ENCODE data around the gene HAUS7.

HAUS7 gene

GRCh38 chrX:153512501-153512893 lies 42.1 kb upstream of the HAUS7 start:
- H3F3A ChIP-seq (ENCODE audit: low read depth): no peaks in the 10 kb centered on the region
- no peaks in the 10 kb centered on the region for H3K27me3 ChIP-seq (ENCODE audit: insufficient read depth, low read length, poor library complexity, severe bottlenecking)

DNA sequence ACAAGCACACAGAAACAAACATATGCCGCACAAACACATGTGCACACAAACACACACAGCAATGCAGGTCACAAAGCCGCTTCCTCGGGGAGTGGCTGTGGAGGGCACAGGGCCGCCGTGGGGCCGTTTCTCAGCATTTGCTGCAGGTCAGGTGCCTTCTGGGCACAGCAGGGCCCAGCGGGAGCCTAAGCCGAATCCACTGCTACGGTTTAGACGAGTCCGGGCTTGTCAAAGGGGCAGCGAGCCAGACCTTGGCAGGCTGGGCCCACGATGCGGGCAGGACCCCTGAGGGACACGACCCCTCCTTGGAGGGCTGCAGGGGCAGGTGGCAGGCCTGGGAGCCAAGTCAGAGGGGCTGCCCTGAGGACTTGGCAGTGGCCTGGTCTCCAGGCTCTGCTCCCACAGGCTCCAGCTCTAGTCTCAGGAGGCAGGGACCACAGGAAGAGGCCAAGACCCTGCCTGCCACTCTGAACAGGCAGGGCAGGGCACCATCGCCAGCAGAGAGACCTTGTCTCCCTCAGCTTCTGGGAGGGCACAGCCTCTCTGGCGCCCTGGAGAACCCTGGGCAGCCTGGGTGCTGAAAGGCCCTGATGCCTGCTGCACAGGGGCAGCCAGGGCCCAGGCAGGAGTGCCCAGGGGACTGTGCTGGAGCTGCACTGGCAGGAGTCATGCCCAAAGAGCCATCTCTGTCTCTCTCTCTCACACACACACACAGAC lies 41.6 kb upstream of the HAUS7 start:
- Histone ChIP-seq H3F3A (ENCODE audit: low read depth) (no peaks in the 10 kb centered on the region), H3K36me3 (ENCODE audit: insufficient read depth, low read length) (no peaks in the 10 kb centered on the region), H3K4me1 (ENCODE audit: insufficient read depth, low read length, poor library complexity, severe bottlenecking) (no peaks in the 10 kb centered on the region), H3K27me3 (ENCODE audit: insufficient read depth, low read length, poor library complexity, severe bottlenecking) (no peaks in the 10 kb centered on the region), H3K4me3 (ENCODE audit: low read length, poor library complexity, severe bottlenecking) (no peak overlapping the region), H3K79me2 (ENCODE audit: insufficient read depth, low read length) (no peaks in the 10 kb centered on the region), H3K9me2 (replicated peaks; ENCODE audit: low read depth, low read length) (no peaks in the 10 kb centered on the region), H3K9me3 (ENCODE audit: insufficient read depth, low read depth, low read length) (no peaks in the 10 kb centered on the region), H2AFZ (ENCODE audit: low read length) (no peak overlapping the region), H3K4me2 (ENCODE audit: low read depth, low read length, poor library complexity, severe bottlenecking) (no peak overlapping the region), H4K20me1 (ENCODE audit: insufficient read depth, low read length, poor library complexity, severe bottlenecking) (no peaks in the 10 kb centered on the region), H3K9ac (ENCODE audit: low read depth, low read length, poor library complexity, severe bottlenecking) (no peak overlapping the region)
- TF ChIP-seq EZH2phosphoT487 (IDR thresholded peaks at IDR 0.05; ENCODE audit: borderline replicate concordance) (no peak), CTCF (conservative IDR thresholded peaks at IDR 0.05; ENCODE audit: low read length) (no peak)

More at GRCh38 chrX:153512501-153512893, 42.1 kb upstream of the HAUS7 start:
- no peak for TF ChIP-seq CTCF (conservative IDR thresholded peaks at IDR 0.05; ENCODE audit: low read length)
- TF ChIP-seq EZH2phosphoT487 (IDR thresholded peaks at IDR 0.05; ENCODE audit: borderline replicate concordance): no peak
- no peak overlapping the region for H2AFZ ChIP-seq (ENCODE audit: low read length)
- H3K4me3 ChIP-seq (ENCODE audit: low read length, poor library complexity, severe bottlenecking): no peak overlapping the region
- no peaks in the 10 kb centered on the region for H3K9me2 ChIP-seq (replicated peaks; ENCODE audit: low read depth, low read length)
- H4K20me1 ChIP-seq (ENCODE audit: insufficient read depth, low read length, poor library complexity, severe bottlenecking): no peaks in the 10 kb centered on the region
- H3K9me3 ChIP-seq (ENCODE audit: insufficient read depth, low read depth, low read length): no peaks in the 10 kb centered on the region
- no peaks in the 10 kb centered on the region for H3K4me1 ChIP-seq (ENCODE audit: insufficient read depth, low read length, poor library complexity, severe bottlenecking)
- H3K36me3 ChIP-seq (ENCODE audit: insufficient read depth, low read length): no peaks in the 10 kb centered on the region
- no peaks in the 10 kb centered on the region for H3K79me2 ChIP-seq (ENCODE audit: insufficient read depth, low read length)
- no peak overlapping the region for H3K9ac ChIP-seq (ENCODE audit: low read depth, low read length, poor library complexity, severe bottlenecking)
- H3K4me2 ChIP-seq (ENCODE audit: low read depth, low read length, poor library complexity, severe bottlenecking): no peak overlapping the region

GRCh38 chrX:153510383-153510782 lies 40.0 kb upstream of the HAUS7 start:
- H3K9me2 ChIP-seq (replicated peaks; ENCODE audit: low read depth, low read length): no peaks in the 10 kb centered on the region
- H3K79me2 ChIP-seq (ENCODE audit: insufficient read depth, low read length): no peaks in the 10 kb centered on the region
- no peak overlapping the region for H3K4me3 ChIP-seq (ENCODE audit: low read length, poor library complexity, severe bottlenecking)
- H2AFZ ChIP-seq (ENCODE audit: low read length): no peak overlapping the region
- no peaks in the 10 kb centered on the region for H3K9me3 ChIP-seq (ENCODE audit: insufficient read depth, low read depth, low read length)
- no peaks in the 10 kb centered on the region for H3K27me3 ChIP-seq (ENCODE audit: insufficient read depth, low read length, poor library complexity, severe bottlenecking)
- no peak for TF ChIP-seq CTCF (conservative IDR thresholded peaks at IDR 0.05; ENCODE audit: low read length)
- H3K36me3 ChIP-seq (ENCODE audit: insufficient read depth, low read length): no peaks in the 10 kb centered on the region
- no peaks in the 10 kb centered on the region for H3K4me1 ChIP-seq (ENCODE audit: insufficient read depth, low read length, poor library complexity, severe bottlenecking)
- H3K4me2 ChIP-seq (ENCODE audit: low read depth, low read length, poor library complexity, severe bottlenecking): no peak overlapping the region
- H3F3A ChIP-seq (ENCODE audit: low read depth): no peaks in the 10 kb centered on the region
- H4K20me1 ChIP-seq (ENCODE audit: insufficient read depth, low read length, poor library complexity, severe bottlenecking): no peaks in the 10 kb centered on the region
- H3K9ac ChIP-seq (ENCODE audit: low read depth, low read length, poor library complexity, severe bottlenecking): no peak overlapping the region

All from Loucy (cell line).